Activated CD8-positive, alpha-beta memory T cell treated with anti-CD3 and anti-CD28 coated beads, Interleukin-2, amount 50 U/mL, for 48 hours (primary cell): Measurements from ENCODE around the gene SPEF1.

Experiments used
- DNase-seq: peaks from one replicate; pipeline ENCODE4 v3.0.0-alpha.2; 2020

The SPEF1 gene

DNA sequence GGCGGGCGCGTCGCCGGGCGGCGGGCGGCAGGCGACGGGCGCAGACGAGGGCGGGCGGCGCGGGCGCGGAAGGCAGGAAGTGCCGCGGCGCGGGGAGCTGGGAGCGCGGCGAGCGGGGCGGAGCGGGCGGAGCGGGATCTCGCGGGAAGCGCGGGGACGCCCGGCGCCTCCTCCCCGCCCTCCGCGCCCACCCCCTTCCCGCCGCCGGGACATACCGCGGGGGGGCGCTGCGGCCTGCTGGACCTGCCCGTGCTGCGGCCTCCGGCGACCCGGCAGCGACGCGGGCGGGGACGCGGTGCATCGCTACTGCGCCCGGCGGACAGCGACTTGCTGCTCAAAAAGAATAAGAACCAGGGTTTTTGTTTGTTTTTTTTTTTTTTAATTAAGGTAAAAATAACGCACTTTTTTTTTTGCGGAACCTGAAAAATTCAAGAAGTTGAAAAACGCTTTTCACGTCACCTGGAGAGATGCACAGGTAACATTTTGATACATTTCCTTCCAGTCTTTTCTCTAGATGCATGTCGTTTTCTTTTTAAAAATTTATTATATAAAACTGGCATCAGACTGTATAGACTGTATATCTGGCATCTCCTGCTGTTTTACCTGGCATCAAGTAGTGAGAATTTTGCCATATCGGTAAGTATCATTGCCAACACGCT lies 5.5 kb upstream of the SPEF1 start, which contains the start of gene CENPB:
Gene CENPB, minus strand, starts transcription at position 76 of the 659 bp plus-strand sequence. CDS start 257 bp downstream, outside the sequence.
- DNase-seq = peak; percentile 97

DNA sequence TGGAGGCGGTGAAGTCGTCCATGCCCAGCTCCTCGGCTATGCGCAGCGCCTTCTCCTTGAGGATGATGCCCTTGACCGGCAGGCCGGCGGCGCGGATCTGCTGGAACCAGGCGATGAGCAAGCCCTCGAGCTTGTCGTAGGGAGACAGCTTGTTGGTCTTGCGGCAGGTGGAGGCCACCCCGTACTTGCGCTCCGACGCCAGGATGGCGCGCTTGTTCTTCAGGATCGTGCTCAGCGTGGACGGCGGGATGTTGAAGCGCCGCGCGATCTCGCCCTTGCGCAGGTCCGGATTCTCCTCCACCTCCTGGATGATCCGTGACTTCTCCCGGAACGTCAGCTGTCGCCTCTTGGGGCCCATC lies 4.9 kb upstream of the SPEF1 start:
- DNase-seq = peak; percentile 75

- DNase-seq = no peak
Measured at GRCh38 chr20:3785240-3786125, 4.2 kb upstream of the SPEF1 start.

DNA sequence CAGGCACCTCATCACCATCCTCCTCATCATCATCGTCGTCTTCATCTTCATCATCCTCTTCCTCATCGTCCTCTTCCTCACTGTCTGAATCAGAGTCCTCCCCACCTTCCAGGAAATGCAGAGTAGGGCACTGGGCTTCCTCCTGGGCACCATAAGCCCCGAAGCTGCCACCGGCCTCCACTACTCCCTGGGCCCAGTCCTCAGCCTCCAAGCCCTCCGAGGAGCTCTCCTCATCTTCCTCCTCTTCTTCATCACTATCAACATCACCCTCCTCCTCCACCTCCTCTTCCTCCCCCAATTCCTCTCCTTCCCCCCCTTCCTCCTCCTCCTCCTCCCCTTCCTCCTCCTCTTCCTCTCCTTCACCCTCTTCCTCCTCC lies 3.6 kb upstream of the SPEF1 start:
- no peak for DNase-seq

- no peak for DNase-seq
Measured at GRCh38 chr20:3784216-3784853, 3.1 kb upstream of the SPEF1 start.

GRCh38 chr20:3783511-3784195 lies 2.4 kb upstream of the SPEF1 start:
- DNase-seq = no peak

DNA sequence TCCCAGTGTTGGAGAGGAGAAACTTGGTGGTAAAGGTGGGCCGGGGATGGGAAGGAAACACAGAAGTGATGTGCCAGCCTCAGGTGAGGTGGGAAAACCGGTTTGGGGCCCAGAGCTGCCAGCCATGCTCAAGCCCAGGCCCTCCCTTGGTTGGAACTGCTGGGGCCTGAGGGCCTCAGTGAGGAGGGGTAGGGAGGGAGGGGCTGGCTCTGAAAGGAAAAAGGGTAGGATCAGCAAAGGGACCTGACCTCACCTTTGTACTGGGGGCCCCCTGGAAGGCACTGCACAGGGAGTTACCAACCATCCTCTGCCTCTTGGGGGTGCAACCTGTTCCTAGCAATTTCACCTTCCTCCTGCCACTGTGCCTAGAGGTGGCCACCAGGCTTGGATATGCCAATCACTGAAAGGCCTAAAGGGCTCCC lies 1.8 kb upstream of the SPEF1 start:
- DNase-seq = no peak

DNA sequence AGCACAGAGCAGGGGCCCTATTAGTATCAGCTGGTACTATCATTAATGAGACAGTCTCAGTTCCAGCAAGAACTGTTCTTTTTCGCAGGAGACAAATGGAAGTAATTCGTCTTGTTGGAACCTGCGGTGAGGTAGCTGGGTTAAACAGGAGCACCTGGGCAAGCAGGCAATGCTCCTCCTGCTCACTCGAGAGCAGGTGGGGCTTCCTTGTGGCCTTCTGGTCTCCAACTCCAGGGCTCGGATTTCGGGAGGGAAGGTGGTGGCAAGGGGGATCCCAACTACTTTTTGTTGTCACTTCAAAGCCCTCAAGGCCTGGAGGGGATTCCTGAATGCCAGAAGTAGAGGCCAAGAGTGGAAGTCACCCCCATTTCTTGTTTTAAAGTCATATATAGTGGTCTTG lies 1.3 kb upstream of the SPEF1 start:
- DNase-seq = no peak

DNA sequence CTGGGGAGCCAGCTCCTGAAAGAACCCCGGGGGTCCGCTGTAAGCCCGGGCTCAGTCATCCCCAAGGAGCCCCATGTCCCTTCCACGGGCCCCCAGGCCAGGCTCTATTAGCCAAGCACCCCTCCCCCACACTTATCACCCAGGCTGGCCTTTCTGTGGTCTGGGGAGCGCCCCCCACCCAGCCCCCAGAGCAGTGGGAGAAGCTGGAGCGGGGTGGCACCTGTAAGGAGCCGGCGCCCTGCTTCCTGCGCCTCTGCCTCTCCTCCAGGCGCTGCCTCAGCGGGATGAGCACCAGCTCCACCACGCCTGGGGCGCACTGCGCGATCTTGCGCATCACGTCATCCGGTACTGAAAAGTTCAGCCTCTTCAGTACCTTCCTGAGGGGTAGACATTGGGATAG lies 2.3 kb downstream of the SPEF1 start:
- DNase-seq = no peak

DNA sequence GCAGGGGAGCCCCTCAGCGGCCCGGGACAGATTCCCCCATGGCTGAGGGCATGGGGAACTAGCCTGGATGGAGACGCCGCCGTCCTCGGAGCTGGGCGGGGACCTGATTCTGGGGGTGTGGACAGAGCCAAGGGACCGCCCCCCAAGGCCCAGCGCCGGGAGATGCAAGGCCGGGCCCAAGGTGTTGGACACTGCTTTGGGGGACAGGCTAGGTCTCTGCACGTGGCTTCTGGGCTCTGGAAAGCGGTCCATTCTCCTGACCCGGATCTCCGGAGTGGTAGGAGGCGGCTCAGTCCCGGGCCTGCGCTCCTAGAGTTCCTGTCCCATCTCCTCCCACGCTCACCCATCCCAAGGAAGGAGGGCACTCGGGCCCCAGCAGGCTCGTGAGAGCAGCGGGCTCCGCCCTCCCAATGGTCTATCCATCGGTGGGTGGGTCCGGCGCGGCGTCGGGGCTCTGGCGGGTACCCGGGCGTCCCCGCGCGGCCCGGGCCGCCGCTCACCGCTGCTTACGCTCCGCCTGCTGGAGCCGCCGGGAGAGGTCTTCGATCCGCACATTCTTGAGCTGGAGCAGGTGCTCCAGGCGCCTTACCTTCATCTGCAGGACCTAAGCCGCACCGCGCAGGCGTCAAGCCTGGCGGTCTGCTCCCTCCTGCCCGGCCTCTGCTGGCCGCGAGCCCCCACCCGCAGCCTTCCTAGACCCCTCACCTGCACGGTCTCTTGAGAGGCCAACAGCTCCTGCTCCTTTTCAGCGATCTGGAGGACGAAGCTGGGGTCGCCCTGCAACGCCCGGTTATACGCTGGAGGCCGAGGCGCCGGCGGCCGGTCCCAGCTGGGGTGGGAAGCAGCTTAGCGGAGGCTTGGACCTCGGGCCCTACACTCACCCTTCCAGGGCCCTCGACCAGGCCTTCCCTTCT lies 3.3 kb downstream of the SPEF1 start:
- DNase-seq = peak; percentile 83

DNA sequence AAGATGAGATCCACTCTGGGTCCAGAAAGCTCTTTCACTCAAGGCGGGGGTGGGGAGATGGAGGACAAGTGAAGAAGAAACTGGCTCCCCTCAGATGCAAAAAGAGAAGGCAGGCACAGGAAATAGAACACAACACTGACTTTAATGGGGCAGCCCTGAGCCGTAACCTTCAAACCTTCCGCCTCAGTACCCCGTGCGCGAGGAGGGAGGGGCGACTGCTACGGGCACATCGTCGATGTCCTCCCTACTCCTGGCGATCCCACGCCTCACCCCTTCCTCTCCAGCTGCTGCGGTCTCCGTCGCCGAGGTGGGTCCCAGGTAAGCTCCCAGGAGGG lies 3.9 kb downstream of the SPEF1 start:
- DNase-seq = no peak

DNA sequence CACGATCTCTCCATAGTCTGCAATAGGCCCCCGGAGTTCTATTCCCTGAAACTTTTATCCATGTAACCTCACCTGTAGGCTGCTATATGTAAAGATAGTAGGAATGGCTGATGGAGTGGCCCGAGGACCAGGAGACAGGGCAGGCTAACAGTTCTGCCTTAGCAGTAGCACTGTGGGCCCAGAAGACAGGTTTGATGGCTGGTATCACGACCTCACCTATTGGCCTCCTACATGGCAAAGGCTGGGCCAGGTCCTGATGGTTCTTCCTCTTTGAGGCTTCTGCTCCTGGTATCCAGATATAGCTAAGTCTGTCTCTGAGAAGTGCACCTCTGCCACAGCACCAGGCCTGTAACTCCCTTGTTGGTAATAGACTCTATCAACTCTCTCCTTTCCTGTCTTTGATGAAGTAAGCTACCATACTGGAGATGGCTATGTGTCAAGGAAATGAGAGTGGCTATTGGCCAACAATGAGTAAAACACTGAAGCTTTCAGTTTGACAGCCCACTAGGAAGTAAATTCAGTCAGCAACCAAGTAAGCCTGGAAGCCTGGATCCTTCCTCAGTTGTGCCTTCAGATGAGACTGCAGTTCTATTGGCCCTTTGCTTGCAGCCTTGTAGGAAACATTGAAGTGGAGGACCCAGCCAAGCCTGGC lies 5.7 kb downstream of the SPEF1 start:
- DNase-seq = no peak

DNA sequence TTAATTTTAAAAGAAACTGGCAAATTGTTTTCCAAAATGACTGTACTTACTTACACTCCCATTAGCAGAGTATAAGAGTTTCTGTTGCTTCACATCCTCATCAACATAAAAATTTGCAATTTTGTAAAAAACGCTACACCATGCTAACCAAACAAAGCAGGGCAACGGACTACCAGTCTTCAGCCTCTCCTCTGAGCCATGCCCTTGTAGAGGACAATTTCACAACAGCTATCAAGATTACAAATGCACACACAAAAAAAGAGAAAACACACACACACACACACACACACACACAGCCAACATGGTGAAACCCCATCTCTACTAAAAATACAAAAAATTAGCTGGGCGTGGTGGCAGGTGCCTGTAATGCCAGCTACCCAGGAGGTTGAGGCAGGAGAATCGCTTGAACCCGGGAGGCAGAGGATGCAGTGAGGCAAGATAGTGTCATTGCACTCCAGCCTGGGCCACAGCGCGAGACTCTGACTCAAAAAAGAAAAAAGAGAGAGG lies 9.6 kb downstream of the SPEF1 start:
- DNase-seq = no peak

- peak; percentile 89 for DNase-seq
Measured at GRCh38 chr20:3768342-3769130, 12.7 kb downstream of the SPEF1 start.

- peak; percentile 98 for DNase-seq
Measured at GRCh38 chr20:3767427-3768341, 13.6 kb downstream of the SPEF1 start, which contains the start of gene ADISSP. Gene ADISSP, minus strand, starts transcription at chr20:3767753. Its CDS starts 7,653 bp downstream, at chr20:3760100.

DNA sequence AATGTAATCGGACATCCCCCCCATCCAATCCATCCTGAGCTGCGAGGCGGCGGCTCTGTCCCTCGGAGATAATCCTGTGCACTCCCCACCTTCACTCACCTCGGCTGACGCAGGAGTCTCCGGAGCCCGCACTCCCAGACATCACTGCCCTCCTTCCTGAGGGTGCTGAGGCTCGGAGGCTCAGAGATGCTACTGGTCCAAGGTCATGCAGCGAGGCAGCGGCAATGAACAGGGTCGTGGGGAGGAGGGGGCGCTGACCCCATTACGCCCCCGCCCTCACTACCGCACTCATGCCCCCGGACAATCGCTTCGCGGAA lies 14.2 kb downstream of the SPEF1 start:
- no peak for DNase-seq

DNA sequence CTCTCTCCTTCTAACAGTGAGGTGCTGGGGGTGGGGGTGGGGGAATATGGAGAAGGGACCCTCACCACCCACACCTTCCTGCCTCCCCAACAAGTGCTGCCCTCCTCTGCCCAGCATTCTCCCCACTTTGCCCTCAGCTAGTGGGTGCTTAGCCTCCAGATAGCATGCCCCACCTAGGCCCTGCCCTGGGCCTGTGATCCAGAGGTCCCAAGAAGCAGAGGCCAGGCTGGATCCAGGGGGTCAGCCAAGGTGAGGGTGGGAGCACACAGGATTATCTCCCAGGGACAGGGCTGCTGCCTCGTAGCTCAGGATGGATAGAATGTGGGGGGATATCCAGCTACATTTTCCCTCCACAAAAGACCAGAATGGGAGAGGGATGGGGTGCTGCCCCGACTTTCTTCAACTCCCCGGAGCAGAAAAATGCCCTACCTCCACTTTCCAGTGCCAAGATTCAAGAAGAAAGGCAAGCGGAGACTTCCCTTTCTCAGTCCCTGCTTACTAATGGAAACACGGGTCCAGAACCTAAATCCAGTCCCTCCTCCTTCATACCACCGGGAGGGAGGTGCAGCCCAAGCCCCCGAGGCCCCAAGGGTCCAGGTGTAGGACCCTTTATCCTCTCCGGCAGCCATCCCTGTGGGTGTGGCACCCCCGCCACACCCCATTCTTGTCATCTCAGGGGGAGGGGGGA lies 14.7 kb downstream of the SPEF1 start:
- no peak for DNase-seq

GRCh38 chr20:3765171-3765882 lies 15.9 kb downstream of the SPEF1 start:
- no peak for DNase-seq
